T-helper 1 cell (primary cell): ENCODE results near the gene ARMC7.
"Not testable (repeated sequence)": the region's sequence is repeated elsewhere in the genome, so short reads cannot be mapped to it uniquely, and the experiment has no call there.

ENCODE experiments used
- DNase-seq, 5 donors: peaks; one replicate each; pipeline ENCODE4 v3.0.0-alpha.2; 2012 to 2020

Gene ARMC7

DNA sequence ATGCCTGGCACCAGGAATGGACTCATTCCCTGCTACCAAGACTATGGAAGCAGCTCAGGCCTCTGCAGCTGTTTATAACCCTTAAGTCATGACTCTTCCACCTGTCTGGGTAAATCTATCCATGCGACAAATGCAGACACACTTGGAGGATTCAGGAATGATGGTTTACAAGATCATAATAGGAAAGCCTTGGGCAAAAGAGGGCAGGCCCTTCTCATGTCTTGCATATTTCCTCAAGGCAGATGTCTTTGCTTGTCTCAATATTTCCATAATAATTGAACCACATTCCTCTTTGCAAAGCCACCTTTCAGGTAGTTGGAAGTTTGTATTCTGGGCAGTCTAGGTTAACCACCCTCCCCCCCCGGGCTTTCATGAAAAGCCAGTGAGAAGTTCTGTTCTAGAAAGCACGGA is 45.4 kb downstream of the ARMC7 start:
- DNase-seq: no peak

DNA sequence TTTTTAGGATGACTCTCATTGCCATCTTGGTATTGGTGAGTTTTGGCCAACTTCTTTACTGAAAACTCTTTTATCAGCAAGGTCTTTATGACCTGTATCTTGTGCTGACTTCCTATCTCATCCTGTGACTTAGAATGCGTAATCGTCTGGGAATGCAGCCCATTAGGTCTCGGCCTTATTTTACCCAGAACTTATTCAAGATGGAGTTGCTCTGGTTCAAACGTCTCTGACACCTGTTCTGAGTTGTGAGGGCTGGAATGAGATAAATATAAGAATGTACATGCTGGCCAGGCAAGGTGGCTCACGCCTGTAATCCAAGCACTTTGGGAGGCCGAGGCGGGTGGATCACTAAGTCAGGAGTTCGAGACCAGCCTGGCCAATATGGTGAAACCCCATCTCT is 48.7 kb downstream of the ARMC7 start:
- not testable (repeated sequence) for DNase-seq

DNA sequence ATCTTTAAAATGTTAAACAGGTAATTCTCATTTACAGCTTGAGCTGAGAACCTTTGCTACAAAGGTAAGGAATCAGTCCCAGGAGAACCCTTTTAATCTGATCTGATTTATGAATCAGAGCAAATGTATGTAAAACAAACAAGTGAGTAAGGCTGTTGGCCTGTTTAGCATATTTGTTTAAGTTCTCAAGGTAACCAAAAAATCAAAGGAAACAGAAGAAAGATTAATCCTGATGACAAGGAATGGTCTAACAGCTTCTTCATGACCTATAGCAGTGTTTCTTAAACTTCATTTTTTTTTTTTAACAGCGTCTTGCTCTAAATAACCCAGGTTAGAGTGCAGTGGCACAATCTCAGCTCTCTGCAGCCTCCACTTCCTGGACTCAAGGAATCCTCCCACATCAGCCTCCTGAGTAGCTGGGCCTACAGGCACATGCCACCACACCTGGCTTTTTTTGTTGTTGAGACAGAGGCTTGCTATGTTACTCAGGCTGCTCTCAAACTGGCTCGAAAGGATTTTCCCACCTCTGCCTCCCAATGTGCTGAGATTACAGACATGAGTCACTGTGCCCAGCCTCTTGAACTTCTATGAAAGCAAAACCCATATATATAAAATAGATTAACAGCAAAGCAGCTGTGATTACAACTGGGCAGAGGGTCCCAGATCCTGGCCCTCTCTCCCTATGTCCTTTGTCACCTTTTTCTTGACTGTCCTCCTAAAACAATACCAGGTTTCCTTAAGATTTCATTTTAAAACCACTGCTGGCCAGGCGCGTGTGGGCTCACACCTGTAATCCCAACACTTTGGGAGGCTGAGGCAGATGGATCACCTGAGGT is 49.6 kb downstream of the ARMC7 start:
- no peak for DNase-seq

DNA sequence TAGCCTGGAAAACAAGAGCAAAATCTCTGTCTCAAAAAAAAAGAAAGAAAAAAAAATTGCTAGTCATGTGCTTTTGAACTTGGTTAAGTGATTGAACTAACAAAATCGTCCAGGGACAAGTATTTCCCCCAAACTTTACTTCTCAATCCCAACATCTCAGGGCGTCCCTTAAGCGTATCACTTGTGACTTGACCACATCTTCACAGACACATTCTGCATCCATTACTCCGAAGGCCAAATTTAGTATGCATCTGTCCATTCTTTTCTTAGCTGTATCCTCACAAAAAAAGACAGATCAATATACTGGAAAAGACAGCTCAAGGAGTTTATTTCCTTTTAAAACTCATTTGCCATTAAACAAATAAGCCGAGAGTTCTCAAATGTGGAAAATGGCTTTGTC is 50.4 kb downstream of the ARMC7 start:
- DNase-seq: no peak

DNA sequence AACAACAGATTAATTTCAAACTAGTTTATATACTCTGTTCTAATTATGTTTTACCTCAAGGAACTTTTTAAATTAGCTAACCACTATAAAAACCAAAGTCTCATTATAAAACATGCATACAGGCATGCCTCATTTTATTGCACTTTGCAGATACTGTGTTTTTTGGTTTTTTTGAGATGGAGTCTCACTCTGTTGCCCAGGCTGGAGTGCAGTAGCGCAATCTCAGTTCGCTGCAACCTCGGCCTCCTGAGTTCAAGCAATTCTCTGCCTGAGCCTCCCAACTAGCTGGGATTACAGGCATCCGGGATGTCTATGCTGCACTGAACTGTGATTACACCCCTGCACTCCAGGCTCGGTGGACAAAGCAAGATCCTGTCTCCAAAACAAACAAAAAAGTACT is 53.3 kb downstream of the ARMC7 start:
- no peak for DNase-seq

DNA sequence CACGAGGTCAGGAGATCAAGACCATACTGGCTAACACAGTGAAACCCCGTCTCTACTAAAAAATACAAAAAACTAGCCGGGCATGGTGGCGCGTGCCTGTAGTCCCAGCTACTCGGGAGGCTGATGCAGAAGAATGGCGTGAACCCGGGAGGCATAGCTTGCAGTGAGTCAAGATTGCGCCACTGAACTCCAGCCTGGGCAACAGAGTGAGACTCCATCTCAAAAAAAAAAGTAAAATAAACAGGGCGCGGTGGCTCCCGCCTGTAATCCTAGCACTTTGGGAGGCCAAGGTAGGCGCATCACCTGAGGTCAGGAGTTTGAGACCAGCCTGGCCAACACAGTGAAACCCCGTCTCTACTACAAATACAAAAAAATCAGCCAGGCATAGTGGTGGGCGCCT is 54.8 kb downstream of the ARMC7 start:
- DNase-seq: not testable (repeated sequence)

DNA sequence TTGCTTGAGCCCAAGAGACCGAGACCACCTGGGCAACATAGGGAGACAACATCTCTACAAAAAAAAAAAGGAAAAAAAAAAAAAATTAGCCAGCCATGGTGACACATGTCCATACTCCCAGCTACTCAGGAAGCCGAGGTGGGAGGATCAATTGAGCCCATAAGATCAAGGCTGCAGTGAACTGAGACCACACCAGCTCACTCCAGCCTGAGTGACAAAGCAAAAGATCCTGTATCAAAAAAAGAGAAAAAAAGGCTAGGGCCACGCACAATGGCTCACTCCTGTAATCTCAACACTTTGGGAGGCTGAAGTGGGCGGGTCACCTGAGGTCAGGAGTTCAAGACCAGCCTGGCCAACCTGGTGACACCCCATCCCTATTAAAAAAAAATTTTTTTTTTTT is 59.2 kb downstream of the ARMC7 start:
- DNase-seq: no peak

DNA sequence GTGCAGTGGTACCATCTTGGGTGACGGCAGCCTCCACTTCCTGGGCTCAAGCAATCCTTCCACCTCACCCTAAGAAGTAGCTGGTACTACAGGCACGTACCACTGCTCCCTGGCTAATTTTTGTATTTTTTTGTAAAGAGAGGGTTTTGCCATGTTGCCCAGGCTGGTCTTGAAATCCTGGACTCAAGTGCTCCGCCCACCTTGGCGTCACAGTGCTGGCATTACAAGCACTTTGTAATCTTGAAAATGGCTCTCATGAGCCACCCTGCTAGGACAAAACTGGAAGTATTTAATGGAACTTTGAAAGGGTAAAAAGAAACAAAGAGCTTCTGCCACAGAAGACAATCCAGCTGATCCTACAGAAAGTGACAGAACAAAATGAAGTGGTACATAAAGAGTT is 63.8 kb downstream of the ARMC7 start:
- no peak for DNase-seq

DNA sequence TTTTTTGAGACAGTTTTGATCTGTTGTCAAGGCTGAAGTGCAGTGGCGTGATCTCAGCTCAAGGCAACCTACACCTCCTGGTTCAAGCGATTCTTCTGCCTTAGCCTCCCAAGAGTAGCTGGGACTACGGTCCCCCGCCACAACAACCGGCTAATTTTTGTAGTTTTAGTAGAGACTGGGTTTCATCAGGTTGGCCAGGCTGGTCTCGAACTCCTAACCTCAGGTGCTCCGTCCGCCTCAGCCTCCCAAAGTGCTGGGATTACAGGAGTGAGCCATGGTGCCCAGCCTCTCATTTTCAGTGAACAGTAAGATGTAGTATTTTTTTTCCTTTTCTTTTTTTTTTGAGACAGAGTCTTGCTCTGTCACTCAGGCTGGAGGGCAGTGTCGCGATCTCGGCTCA is 65.2 kb downstream of the ARMC7 start:
- no peak for DNase-seq

DNA sequence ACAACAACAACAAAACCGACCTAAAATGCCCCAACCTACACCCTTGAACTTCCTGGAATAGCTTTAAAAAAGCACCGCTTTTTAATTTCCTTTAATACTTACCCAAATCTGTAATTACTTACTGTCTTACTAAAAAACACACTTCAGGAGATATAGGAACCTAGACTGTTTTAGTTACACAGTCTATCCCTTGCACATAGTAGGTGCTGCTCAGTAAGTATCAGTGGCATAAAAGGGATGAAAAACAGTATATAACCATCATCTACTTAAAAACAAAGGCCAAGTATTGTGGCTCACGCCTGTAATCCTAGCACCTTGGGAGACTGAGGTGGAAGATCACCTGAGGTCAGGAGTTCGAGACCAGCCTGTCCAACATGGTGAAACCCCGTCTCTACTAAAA is 66.9 kb downstream of the ARMC7 start:
- no peak for DNase-seq

DNA sequence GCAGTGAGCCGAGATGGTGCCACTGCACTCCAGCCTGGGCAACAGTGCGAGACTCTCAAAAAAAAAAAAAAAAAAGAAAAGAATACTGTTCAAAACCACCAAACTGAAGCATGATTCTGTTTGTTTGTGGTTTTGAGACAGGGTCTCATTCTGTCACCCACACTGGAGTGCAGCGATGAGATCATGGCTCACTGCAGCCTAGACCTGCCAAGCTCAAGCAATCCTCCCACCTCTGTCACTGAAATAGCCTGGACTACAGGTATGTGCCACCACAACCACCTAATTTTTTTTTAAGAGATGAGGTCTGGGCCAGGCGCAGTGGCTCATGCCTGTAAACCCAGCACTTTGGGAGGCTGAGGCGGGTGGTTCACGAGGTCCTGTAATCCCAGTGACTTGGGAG is 68.7 kb downstream of the ARMC7 start:
- DNase-seq: no peak
